GM12878 (cell line): ENCODE data around the gene SLC30A4.

ENCODE experiments used
- CTCF ChIP-seq, 3 experiments: IDR thresholded peaks in 2 of 3; conservative IDR thresholded peaks in 1 of 3; 2 replicates each; pipeline ENCODE4 v1.5.1; 2011; ENCODE audit warnings: low read depth in 3 of 3, low read length in 3 of 3, mild to moderate bottlenecking in 3 of 3, control low read depth in 2 of 3, moderate library complexity in 2 of 3, inconsistent platforms in 1 of 3, mixed read lengths in 1 of 3; ENCODE audit not compliant: control insufficient read depth in 2 of 3, insufficient read depth in 1 of 3; ENCODE audit errors: extremely low read depth in 1 of 3
- NR2C2 ChIP-seq: IDR thresholded peaks from 2 replicates; pipeline ENCODE4 v1.6.1; 2011; ENCODE audit warnings: borderline replicate concordance, low read depth; ENCODE audit not compliant: control insufficient read depth, insufficient read length
- TCF12 ChIP-seq: IDR thresholded peaks from 2 replicates; pipeline ENCODE4 v1.6.1; 2011; ENCODE audit warnings: low read depth, mild to moderate bottlenecking, low read length
- ZNF207 ChIP-seq: fragments of 450-650 bp; IDR thresholded peaks from 2 replicates; pipeline ENCODE4 v1.6.1; 2014; ENCODE audit warnings: antibody characterized with exemption, mild to moderate bottlenecking, borderline replicate concordance
- ZNF274 ChIP-seq: IDR thresholded peaks from one replicate; pipeline ENCODE4 v1.8.0; 2011; ENCODE audit not compliant: insufficient read length, insufficient read depth
- TF ChIP-seq, protein P1 (sequence below): fragments of 450-650 bp; IDR thresholded peaks from 2 replicates; pipeline ENCODE4 v1.6.1; 2017; ENCODE audit warnings: mild to moderate bottlenecking, moderate library complexity
- TF ChIP-seq, protein P2 (sequence below): IDR thresholded peaks from 2 replicates; pipeline ENCODE4 v1.6.1; 2011; ENCODE audit warnings: low read depth, mild to moderate bottlenecking, low read length, moderate library complexity, borderline replicate concordance; ENCODE audit errors: extremely low read depth

- TF ChIP-seq, protein P1, sequence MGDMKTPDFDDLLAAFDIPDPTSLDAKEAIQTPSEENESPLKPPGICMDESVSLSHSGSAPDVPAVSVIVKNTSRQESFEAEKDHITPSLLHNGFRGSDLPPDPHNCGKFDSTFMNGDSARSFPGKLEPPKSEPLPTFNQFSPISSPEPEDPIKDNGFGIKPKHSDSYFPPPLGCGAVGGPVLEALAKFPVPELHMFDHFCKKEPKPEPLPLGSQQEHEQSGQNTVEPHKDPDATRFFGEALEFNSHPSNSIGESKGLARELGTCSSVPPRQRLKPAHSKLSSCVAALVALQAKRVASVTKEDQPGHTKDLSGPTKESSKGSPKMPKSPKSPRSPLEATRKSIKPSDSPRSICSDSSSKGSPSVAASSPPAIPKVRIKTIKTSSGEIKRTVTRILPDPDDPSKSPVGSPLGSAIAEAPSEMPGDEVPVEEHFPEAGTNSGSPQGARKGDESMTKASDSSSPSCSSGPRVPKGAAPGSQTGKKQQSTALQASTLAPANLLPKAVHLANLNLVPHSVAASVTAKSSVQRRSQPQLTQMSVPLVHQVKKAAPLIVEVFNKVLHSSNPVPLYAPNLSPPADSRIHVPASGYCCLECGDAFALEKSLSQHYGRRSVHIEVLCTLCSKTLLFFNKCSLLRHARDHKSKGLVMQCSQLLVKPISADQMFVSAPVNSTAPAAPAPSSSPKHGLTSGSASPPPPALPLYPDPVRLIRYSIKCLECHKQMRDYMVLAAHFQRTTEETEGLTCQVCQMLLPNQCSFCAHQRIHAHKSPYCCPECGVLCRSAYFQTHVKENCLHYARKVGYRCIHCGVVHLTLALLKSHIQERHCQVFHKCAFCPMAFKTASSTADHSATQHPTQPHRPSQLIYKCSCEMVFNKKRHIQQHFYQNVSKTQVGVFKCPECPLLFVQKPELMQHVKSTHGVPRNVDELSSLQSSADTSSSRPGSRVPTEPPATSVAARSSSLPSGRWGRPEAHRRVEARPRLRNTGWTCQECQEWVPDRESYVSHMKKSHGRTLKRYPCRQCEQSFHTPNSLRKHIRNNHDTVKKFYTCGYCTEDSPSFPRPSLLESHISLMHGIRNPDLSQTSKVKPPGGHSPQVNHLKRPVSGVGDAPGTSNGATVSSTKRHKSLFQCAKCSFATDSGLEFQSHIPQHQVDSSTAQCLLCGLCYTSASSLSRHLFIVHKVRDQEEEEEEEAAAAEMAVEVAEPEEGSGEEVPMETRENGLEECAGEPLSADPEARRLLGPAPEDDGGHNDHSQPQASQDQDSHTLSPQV: no peak
- TF ChIP-seq TCF12 (no peak), ZNF274 (no peak), NR2C2 (no peak), CTCF (IDR thresholded peaks at IDR 0.05 in 2 of 3, conservative IDR thresholded peaks at IDR 0.05 in 1 of 3; ENCODE audit: control insufficient read depth in 2 of 3, extremely low read depth in 1 of 3, insufficient read depth in 1 of 3, low read depth in 3 of 3, low read length in 3 of 3) (no peak), ZNF207 (no peak)
- TF ChIP-seq, protein P2, sequence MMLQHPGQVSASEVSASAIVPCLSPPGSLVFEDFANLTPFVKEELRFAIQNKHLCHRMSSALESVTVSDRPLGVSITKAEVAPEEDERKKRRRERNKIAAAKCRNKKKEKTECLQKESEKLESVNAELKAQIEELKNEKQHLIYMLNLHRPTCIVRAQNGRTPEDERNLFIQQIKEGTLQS: no peak
These were observed 81.5 kb downstream of the SLC30A4 start for GRCh38 chr15:45441036-45441435.
